ENCODE results near the gene TMEM207. TPM values are rescaled to one million over a fixed set of nuclear protein-coding genes. Genes with fewer than 3 reads are reported as not detected.

The TMEM207 gene
- total and polyA plus RNA-seq, 2 experiments from 2014 or later, result 1.5 to 2.9 TPM

- TF ChIP-seq EZH2 (IDR thresholded peaks at IDR 0.05; ENCODE audit: borderline replicate concordance) (no peak), EZH2phosphoT487 (IDR thresholded peaks at IDR 0.05; ENCODE audit: low read depth, severe bottlenecking, unreplicated experiment) (no peak), CTCF (IDR thresholded peaks at IDR 0.05; ENCODE audit: poor library complexity) (no peak)
- no peaks in the 10 kb centered on the region for H3K9me3 ChIP-seq (ENCODE audit: low read depth)
- H3K4me3 ChIP-seq, result no peak overlapping the region
- H3K27ac ChIP-seq, result no peak overlapping the region
- no peaks in the 10 kb centered on the region for H3K36me3 ChIP-seq (replicated peaks; ENCODE audit: insufficient read depth, low read depth)
- no peak overlapping the region for H3K4me2 ChIP-seq
- 35% methylated on average over 1 of the region's 1 CpG for WGBS (ENCODE audit: low lambda C conversion rate, missing lambda C conversion rate)
- H4K20me1 ChIP-seq (ENCODE audit: insufficient read depth, poor library complexity, severe bottlenecking), result no peaks in the 10 kb centered on the region
- no peak for DNase-seq (ENCODE audit: low spot score)
- H3K9me2 ChIP-seq (replicated peaks; ENCODE audit: insufficient read depth), result no peaks in the 10 kb centered on the region
- H3K4me1 ChIP-seq (ENCODE audit: insufficient read depth), result no peaks in the 10 kb centered on the region
- no peaks in the 10 kb centered on the region for H3K27me3 ChIP-seq
- no peaks in the 10 kb centered on the region for H3K79me2 ChIP-seq
- no peak overlapping the region for H2AFZ ChIP-seq
These were observed 47.2 kb upstream of the TMEM207 start for GRCh38 chr3:190496859-190497258.

GRCh38 chr3:190495796-190496195 is 46.1 kb upstream of the TMEM207 start:
- no peak overlapping the region for H3K4me3 ChIP-seq
- H3K27me3 ChIP-seq, result no peaks in the 10 kb centered on the region
- H4K20me1 ChIP-seq (ENCODE audit: insufficient read depth, poor library complexity, severe bottlenecking), result no peaks in the 10 kb centered on the region
- H3K4me1 ChIP-seq (ENCODE audit: insufficient read depth), result no peaks in the 10 kb centered on the region
- H3K36me3 ChIP-seq (replicated peaks; ENCODE audit: insufficient read depth, low read depth), result no peaks in the 10 kb centered on the region
- no peak overlapping the region for H3K4me2 ChIP-seq
- DNase-seq (ENCODE audit: low spot score), result no peak
- no peaks in the 10 kb centered on the region for H3K79me2 ChIP-seq
- no peaks in the 10 kb centered on the region for H3K9me3 ChIP-seq (ENCODE audit: low read depth)
- WGBS (ENCODE audit: low lambda C conversion rate, missing lambda C conversion rate), result 87% methylated on average over 5 of the region's 5 CpGs
- no peaks in the 10 kb centered on the region for H3K9me2 ChIP-seq (replicated peaks; ENCODE audit: insufficient read depth)
- no peak overlapping the region for H3K27ac ChIP-seq
- H2AFZ ChIP-seq, result no peak overlapping the region
- no peak for TF ChIP-seq CTCF (IDR thresholded peaks at IDR 0.05; ENCODE audit: poor library complexity)
- TF ChIP-seq EZH2phosphoT487 (IDR thresholded peaks at IDR 0.05; ENCODE audit: low read depth, severe bottlenecking, unreplicated experiment), result no peak
- no peak for TF ChIP-seq EZH2 (IDR thresholded peaks at IDR 0.05; ENCODE audit: borderline replicate concordance)

GRCh38 chr3:190495354-190495753 is 45.7 kb upstream of the TMEM207 start:
- DNase-seq (ENCODE audit: low spot score), result no peak
- Histone ChIP-seq H3K9me3 (ENCODE audit: low read depth) (no peaks in the 10 kb centered on the region), H3K4me3 (no peak overlapping the region), H3K36me3 (replicated peaks; ENCODE audit: insufficient read depth, low read depth) (no peaks in the 10 kb centered on the region), H3K79me2 (no peaks in the 10 kb centered on the region), H4K20me1 (ENCODE audit: insufficient read depth, poor library complexity, severe bottlenecking) (no peaks in the 10 kb centered on the region), H3K27ac (no peak overlapping the region), H3K4me2 (no peak overlapping the region), H3K4me1 (ENCODE audit: insufficient read depth) (no peaks in the 10 kb centered on the region), H3K27me3 (no peaks in the 10 kb centered on the region), H3K9me2 (replicated peaks; ENCODE audit: insufficient read depth) (no peaks in the 10 kb centered on the region), H2AFZ (no peak overlapping the region)
- no peak for TF ChIP-seq EZH2 (IDR thresholded peaks at IDR 0.05; ENCODE audit: borderline replicate concordance)
- TF ChIP-seq CTCF (IDR thresholded peaks at IDR 0.05; ENCODE audit: poor library complexity), result no peak
- no peak for TF ChIP-seq EZH2phosphoT487 (IDR thresholded peaks at IDR 0.05; ENCODE audit: low read depth, severe bottlenecking, unreplicated experiment)

GRCh38 chr3:190494907-190495306 is 45.2 kb upstream of the TMEM207 start:
- H3K27ac ChIP-seq, result no peak overlapping the region
- DNase-seq (ENCODE audit: low spot score), result no peak
- H3K27me3 ChIP-seq, result no peaks in the 10 kb centered on the region
- no peaks in the 10 kb centered on the region for H3K9me2 ChIP-seq (replicated peaks; ENCODE audit: insufficient read depth)
- H3K9me3 ChIP-seq (ENCODE audit: low read depth), result no peaks in the 10 kb centered on the region
- no peak for TF ChIP-seq EZH2phosphoT487 (IDR thresholded peaks at IDR 0.05; ENCODE audit: low read depth, severe bottlenecking, unreplicated experiment)
- TF ChIP-seq CTCF (IDR thresholded peaks at IDR 0.05; ENCODE audit: poor library complexity), result no peak
- TF ChIP-seq EZH2 (IDR thresholded peaks at IDR 0.05; ENCODE audit: borderline replicate concordance), result no peak
- H3K36me3 ChIP-seq (replicated peaks; ENCODE audit: insufficient read depth, low read depth), result no peaks in the 10 kb centered on the region
- H4K20me1 ChIP-seq (ENCODE audit: insufficient read depth, poor library complexity, severe bottlenecking), result no peaks in the 10 kb centered on the region
- no peak overlapping the region for H2AFZ ChIP-seq
- H3K4me2 ChIP-seq, result no peak overlapping the region
- H3K4me3 ChIP-seq, result no peak overlapping the region
- no peaks in the 10 kb centered on the region for H3K4me1 ChIP-seq (ENCODE audit: insufficient read depth)
- H3K79me2 ChIP-seq, result no peaks in the 10 kb centered on the region
